H54 (cell line): ENCODE data around the gene LSAMP.

Source experiments
- DNase-seq: peaks from one replicate; pipeline ENCODE4 v3.0.0; 2011; ENCODE audit warnings: low spot score, mixed read lengths; ENCODE audit not compliant: insufficient read length
- FAIRE-seq: peaks from 3 replicates; lab custom pipeline; 2011; peaks lifted over from hg19 to GRCh38; lab: Jason Lieb, UNC
- POLR2A ChIP-seq: IDR thresholded peaks from 2 replicates; pipeline ENCODE4 v1.6.1; 2011; ENCODE audit warnings: low read depth, mild to moderate bottlenecking, low read length

Gene LSAMP

DNA sequence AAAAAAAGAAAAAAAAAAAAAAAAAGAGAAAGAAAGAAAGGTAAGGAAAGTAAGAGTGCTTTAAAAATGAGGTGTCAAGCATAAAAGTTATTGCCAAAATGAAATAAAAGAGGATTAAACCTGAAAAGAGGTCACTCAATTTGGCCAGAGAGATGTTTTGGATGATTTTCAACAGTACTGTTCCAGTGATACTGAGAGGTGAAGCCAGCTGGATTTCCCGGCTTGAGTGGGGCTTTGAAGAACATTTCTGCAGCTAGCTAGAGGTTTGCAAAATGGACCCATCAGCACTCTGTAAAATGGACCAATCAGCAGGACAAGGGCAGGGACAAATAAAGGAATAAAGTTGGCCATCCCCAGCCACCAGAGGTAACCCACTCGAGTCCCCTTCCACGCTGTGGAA is 128.5 kb downstream of the LSAMP start:
- DNase-seq (no peak), FAIRE-seq (no peak)
- TF ChIP-seq POLR2A: no peak

DNA sequence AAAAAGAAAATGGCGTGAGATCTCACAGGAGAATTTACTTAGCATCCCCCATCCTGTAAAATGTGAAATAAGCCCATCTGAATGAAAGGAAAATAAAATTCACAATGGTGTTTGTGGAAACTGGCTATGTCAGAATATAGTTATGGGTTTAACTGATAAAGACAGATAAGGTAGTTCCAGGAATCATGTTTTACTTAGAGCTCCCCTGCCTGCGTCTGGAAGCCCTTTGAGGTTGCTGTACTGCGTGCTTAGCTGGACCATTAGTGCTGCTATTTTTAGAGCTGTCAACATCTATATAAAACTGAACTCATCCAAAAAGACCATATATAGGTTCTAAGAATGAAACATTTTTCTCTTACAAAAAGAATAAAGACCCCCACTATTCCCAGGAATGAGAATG is 130.8 kb downstream of the LSAMP start:
- DNase-seq (no peak), FAIRE-seq (no peak)

DNA sequence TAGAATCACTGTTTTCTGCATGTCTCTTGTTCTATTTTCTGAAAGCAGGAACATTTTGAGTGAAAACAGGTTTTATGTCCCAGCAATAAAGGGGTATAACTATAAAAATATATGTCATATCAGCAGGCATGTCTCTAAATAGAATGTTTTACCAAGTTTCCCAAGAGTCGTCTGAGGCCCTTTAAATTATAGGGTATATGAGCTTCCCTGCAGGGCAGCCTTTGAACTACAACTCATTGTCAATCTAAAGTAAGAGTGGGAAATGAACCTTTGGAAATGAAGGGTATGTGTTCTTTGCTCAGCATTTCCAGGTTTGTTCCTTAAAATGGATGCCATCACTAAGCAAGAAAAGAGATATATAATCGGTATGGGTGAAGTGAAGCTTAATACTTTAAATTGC is 138.6 kb downstream of the LSAMP start:
- FAIRE-seq (no peak), DNase-seq (no peak)

More for the DNA sequence above, 130.8 kb downstream of the LSAMP start:
- no peak for TF ChIP-seq POLR2A

DNA sequence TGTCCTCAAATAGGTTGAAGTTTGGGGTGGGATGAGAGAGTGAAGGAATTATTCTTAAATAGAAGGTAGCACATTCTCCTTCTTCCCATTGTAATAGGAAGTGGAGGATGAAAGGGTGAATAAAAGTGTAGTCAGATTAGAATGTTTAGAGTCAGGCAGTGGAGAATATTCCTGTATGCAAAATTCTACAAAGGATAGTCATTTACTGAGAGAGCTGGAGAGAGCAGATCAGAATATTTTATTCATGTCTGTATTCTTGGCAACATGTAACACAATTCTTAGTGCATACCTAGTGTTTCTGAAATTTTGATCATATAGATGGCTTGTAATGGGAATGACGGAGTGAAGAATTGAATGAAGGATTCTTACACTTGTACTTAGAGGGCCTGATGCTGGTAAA is 139.1 kb downstream of the LSAMP start:
- no peak for TF ChIP-seq POLR2A
- no peak for FAIRE-seq
- DNase-seq: no peak

More for the DNA sequence above, 138.6 kb downstream of the LSAMP start:
- TF ChIP-seq POLR2A: no peak

DNA sequence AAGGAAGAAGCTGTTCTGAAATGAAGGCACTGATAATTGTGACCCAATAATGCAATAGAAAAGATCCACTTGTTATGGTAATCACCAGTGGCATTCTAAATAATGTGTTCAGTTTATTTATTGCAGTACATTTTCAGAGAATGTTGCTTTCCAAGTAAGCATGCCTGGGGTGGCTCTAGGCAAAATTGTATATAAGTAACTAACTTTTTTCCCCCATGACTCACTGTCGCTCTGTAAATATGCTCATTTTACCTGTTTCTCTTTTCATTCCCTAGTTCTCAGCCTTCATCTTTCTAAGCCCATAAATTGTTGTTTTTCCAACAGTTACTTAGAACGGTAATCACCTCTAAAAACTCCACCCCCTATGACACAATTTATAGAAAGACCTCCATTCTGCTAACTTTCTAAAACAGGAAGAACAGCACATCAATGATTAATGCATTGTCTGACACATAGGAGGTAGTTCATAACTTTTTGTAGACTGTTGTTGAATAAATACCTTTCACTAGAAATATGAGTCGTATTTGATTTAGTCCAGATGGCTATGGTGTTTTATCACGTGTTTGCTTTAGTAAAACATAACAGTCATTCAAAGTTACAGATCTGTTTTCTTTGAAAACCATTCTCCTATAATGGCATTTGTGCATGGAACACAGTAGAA is 143.1 kb downstream of the LSAMP start:
- DNase-seq (no peak), FAIRE-seq (no peak)
- TF ChIP-seq POLR2A: no peak

DNA sequence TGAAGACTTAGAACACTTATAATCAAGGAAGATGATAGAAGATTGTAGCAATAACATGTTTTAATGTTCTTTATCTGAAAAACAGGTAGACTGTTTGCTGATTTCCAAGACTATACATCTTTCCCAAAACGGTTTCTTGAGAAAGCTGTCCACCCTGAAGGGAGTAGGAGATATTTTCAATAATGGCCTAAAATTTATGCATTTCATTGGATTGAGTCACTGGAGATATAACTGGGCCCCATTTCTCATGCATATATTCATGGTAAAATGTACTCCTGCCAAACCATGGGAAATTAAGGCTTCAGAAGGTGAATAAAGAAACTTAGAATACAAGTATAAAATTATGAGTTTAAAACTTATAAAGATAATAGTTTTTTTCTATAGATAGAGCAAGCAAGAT is 143.9 kb downstream of the LSAMP start:
- DNase-seq: no peak
- no peak for TF ChIP-seq POLR2A
- no peak for FAIRE-seq

DNA sequence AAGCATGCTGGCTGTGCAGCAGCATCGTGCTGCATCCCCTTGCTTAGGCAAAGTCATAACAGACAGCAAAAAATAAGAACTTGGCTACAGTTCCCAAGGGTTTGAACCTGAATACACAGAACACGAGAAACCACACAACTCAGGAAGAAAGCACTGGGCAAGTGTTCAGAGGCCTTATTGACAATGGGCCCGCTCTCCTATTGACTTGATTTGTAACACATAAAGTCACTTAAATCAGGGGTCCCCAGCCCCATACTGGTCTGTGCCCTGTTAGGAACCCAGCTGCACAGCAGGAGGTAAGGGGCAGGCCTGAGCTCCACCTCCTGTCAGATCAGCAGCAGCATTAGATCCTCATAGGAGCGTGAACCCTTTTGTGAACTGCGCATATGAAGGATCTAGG is 145.1 kb downstream of the LSAMP start:
- no peak for FAIRE-seq
- no peak for TF ChIP-seq POLR2A
- DNase-seq: no peak

DNA sequence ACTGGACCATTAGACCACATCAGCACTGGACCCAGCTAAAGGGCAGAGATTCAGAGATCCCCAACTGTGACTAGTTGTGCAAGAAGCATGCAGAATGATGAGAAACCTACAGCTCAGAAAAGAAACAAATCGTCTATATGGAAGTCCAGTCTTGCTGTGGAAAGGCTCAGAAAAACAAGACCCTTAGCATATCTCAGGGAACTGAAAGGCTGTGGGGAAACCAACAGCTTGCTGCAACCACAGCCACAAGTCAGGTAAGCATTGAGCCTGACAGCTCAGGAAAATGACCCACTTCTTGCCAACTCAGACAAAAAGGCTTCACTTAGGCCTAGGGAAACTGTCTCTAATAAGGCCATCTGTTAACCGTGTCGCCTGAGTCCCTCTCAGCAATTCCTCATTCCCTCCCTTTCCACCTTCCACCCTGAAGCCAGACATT is 145.6 kb downstream of the LSAMP start:
- no peak for TF ChIP-seq POLR2A
- DNase-seq (no peak), FAIRE-seq (no peak)

DNA sequence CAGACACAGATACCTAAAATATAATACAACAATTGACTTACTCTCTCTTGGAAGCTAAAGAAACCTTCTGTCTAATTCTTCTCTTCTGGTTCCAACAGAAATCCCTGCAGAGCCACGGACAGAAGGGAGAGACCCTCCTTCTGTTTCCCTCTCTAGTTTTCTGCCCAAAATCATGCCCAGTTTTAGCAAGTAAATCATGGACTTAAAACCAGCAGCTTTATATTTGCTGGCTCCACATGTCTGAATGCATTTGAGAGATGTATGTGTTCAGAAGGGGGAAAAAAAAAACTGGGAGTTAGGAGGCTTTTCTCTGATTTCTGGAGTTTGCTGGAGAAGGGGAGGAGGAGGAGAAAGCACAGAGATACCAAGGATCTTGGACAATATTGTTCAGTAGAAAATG is 147.1 kb downstream of the LSAMP start:
- DNase-seq (no peak), FAIRE-seq (no peak)
- no peak for TF ChIP-seq POLR2A

DNA sequence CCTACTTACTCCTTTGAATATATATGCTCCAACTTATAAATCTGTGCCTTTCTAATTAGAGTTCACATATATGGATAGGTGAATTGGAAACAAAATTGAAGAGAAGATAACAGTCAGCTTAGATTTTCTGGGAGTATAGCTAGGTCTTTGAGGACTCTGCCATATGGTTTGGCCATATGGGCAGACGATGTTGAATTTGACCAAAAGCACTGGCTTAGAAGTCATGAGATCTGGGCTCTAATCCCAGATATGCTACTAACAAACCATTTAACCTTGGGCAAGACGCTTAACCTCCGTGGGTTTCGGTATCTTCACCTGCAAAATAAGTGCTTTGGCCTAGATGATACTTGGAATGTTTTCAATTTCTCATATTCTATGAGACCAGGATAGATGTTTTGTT is 154.1 kb downstream of the LSAMP start:
- DNase-seq (no peak), FAIRE-seq (no peak)
- TF ChIP-seq POLR2A: no peak

DNA sequence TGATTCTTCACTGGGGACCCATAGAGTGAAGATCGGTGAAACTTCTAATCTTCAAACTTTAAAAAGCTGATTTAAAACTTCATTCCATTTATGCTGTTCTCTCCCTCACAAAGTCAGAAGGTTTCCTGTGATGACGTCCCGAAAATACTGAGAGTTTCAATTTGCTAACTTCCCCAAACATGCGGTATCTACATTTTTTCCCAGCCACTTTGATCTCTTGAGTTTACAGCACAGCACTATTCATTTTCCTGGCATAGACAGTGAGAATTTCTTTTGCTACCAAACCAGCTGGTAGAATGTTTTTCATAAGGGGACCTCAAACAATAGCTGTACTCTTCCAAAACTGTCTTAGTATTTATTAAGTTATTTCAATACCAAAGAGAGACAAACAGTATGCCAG is 156.8 kb downstream of the LSAMP start:
- DNase-seq (no peak), FAIRE-seq (no peak)
- no peak for TF ChIP-seq POLR2A

DNA sequence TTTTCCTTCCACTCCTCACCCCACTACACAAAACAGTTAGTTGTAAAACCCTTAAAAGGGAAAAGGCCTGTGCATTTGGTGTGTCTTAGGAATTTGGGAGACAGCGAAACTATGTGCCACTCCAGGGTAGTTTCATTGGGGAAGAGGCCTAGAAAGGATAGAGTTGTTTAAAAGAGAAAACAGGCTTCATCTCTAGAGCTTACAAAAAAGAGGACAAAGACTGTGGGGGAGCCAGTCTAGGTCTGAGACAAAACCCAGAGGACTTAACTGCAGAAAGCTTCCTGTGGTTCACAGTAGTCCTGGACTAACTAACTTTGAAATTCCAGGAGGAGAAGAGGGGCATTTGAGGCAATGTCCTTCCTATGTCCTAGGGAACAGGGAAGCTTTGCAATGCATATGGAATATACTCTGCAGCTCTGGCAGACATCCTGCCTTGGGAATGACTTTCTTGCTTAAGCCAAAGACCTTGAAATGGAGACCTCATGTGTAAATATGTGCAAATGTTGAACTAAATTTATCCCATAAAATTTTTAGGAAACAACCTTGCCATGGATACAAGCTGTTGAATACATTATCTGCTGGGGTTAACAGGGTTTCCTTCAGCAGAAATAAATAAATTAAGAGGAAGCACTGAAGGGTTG is 159.4 kb downstream of the LSAMP start:
- no peak for TF ChIP-seq POLR2A
- FAIRE-seq: no peak
- DNase-seq: no peak

DNA sequence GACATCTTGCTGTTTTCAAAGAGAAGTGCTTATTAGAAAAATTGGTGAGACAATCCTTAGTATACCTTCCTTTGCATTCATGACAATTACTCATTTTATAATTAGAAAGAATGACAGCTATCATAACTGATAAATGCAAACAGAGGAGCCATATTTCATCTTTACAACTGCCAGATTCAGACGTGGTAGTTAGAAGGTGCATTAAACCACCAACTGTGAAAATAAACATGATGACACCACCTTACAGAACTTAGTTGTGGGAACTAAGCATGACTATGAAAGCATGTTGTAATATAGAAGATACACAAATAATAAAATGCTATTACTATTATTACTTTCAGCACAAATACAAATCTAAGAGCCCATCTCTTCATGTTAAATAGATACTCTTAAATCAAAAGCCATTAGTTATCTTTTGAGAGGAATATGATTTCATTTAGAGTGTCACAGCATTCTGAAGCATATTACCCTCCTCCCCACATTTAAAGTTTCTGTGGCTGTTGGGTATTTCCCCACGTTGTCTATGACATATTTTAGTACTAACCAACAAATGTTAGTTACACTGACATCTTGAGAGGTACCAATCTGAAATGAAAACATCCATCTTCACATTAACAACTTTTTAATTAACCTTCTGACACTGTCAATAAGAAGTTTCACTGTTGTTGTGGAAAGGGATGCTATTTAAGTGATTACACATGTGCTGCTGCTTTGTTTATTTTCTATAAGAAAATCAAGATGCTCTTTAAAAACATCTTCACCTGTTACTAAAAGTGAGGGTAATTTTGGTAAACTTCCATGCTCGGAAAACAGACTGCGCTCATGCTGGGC is 163.8 kb downstream of the LSAMP start:
- DNase-seq (no peak), FAIRE-seq (no peak)
- no peak for TF ChIP-seq POLR2A

DNA sequence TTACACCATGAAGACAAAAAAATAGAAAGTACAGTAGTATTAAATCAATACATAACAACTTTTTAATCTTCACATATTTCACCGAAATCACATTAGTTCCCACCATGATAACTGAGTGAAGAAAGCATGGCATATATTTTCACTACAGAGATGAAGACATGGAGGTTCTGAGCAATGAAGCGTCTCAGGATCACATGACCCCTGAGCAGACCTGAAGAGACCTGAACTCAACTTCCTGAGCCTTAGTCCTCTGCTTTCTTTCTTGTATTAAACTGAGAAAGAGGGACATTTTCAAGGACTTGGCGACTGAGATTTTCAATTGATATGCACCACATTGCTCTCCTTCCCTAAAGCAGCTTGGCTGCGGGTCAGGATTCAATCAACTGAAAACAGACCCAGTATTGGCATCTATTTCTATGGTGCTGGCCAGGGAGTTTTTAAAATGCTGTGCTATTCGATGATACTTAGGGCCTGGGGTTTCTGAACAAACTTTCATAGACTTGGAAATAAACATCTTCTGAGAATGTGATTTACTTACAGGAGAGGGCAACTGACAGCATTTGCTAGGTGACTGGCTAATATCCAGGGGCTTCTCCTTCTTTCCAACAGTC is 165.1 kb downstream of the LSAMP start:
- no peak for DNase-seq
- no peak for TF ChIP-seq POLR2A
- FAIRE-seq: no peak
